ENCODE measurements around the gene PCDHA10. TPM values are rescaled to one million over a fixed set of nuclear protein-coding genes. Genes with fewer than 3 reads are reported as not detected.

Gene PCDHA10
- total RNA-seq, 1 donor from 2014 or later = 0.30 TPM

DNA sequence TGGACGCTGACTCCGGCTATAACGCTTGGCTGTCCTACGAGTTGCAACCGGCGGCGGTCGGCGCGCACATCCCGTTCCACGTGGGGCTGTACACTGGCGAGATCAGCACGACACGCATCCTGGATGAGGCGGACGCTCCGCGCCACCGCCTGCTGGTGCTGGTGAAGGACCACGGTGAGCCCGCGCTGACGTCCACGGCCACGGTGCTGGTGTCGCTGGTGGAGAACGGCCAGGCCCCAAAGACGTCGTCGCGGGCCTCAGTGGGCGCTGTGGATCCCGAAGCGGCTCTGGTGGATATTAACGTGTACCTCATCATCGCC lies 21.5 kb downstream of the PCDHA10 start:
- DNase-seq (ENCODE audit: low spot score) = no peak
- intact Hi-C loops (cut with DNase I) = no loop called here

DNA sequence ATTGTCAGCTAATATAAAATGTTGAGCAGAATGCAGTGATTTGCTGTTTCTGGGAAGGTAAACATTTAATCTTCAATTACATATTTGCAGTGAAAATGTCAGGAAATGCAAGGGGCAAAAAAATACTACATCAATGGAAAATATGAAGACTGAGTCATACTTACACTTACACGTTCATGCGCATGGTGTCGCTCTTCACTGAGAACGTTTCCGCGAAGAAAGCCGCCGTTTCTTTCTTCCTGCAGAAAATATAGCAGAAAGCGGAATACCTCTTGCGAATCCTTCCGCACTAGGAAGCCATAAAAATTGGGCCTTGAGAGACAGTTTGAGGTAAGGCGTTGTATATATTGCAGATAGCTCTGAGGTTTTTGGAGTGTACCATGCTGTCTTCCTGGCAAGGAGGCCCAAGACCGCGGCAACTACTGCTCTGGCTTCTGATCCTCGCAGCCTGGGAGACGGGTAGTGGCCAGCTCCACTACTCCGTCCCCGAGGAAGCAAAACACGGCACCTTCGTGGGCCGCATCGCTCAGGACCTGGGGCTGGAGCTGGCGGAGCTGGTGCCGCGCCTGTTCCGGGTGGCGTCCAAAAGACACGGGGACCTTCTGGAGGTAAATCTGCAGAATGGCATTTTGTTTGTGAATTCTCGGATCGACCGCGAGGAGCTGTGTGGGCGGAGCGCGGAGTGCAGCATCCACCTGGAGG lies 26.3 kb downstream of the PCDHA10 start, which contains the start of gene PCDHA13:
TSS of gene PCDHA13 (plus strand) at position 236 of the 702 bp plus-strand sequence. CDS start at position 381, 145 bp downstream.
- DNase-seq (ENCODE audit: low spot score) = no peak
- intact Hi-C loops (cut with DNase I) = loop anchor here (5.0 kb wide), 1 partner anchor 160 kb away; no protein-coding TSS in a partner anchor

- intact Hi-C loops (cut with DNase I) = loop anchor here (5.0 kb wide), 1 partner anchor 160 kb away; no protein-coding TSS in a partner anchor
These were observed 26.8 kb downstream of the PCDHA10 start for GRCh38 chr5:140882591-140882899.

GRCh38 chr5:140883373-140883772 lies 27.7 kb downstream of the PCDHA10 start:
- DNase-seq (ENCODE audit: low spot score) = no peak
- intact Hi-C loops (cut with DNase I) = loop anchor here (5.0 kb wide), 1 partner anchor 159 kb away; no protein-coding TSS in a partner anchor

More at GRCh38 chr5:140882591-140882899, 26.8 kb downstream of the PCDHA10 start:
- no peak for DNase-seq (ENCODE audit: low spot score)

DNA sequence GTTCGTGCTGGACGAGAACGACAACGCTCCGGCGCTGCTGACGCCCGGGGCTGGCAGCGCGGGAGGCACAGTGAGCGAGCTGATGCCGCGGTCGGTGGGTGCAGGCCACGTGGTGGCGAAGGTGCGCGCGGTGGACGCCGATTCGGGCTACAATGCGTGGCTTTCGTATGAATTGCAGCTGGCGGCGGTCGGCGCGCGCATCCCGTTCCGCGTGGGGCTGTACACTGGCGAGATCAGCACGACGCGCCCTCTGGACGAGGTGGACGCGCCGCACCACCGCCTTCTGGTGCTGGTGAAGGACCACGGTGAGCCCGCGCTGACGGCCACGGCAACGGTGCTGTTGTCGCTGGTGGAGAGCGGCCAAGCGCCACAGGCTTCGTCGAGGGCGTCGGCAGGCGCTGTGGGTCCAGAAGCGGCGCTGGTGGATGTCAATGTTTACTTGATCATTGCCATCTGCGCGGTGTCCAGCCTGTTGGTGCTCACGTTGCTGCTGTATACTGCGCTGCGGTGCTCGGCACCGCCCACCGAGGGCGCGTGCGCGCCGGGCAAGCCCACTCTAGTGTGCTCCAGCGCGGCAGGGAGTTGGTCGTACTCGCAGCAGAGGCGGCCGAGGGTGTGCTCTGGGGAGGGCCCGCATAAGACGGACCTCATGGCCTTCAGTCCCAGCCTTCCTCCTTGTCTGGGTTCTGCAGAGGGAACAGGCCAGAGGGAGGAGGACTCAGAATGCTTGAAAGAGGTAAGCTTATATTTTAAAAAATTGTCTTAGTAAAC lies 28.4 kb downstream of the PCDHA10 start:
- intact Hi-C loops (cut with DNase I) = loop anchor here (5.0 kb wide), 1 partner anchor 158 kb away; no protein-coding TSS in a partner anchor
- DNase-seq (ENCODE audit: low spot score) = no peak

GRCh38 chr5:140916325-140916724 lies 60.6 kb downstream of the PCDHA10 start:
- intact Hi-C loops (cut with DNase I) = no loop called here
- no peak for DNase-seq (ENCODE audit: low spot score)

Other genes with a start within 250 kb of the PCDHA10 start
- 29.6 TPM for gene CD14, start 222.7 kb upstream of the PCDHA10 start, total RNA-seq
- gene TMCO6, start 216.4 kb upstream of the PCDHA10 start, total RNA-seq = 3.6 TPM
- 101 TPM for gene NDUFA2, start 208.3 kb upstream of the PCDHA10 start, total RNA-seq
- gene IK, start 208.1 kb upstream of the PCDHA10 start, total RNA-seq = 81.9 TPM
- gene WDR55, start 191.0 kb upstream of the PCDHA10 start, total RNA-seq = 12.0 TPM
- 0.48 TPM for gene DND1, start 182.3 kb upstream of the PCDHA10 start, total RNA-seq
- gene HARS1, start 164.5 kb upstream of the PCDHA10 start, total RNA-seq = 37.8 TPM
- 29.7 TPM for gene HARS2, start 164.4 kb upstream of the PCDHA10 start, total RNA-seq
- 36.4 TPM for gene ZMAT2, start 155.4 kb upstream of the PCDHA10 start, total RNA-seq
- gene PCDHA1, start 69.8 kb upstream of the PCDHA10 start, total RNA-seq = 0.08 TPM
- not detected for gene PCDHA2, start 61.0 kb upstream of the PCDHA10 start, total RNA-seq
- 0.11 TPM for gene PCDHA3, start 54.8 kb upstream of the PCDHA10 start, total RNA-seq
- 0.05 TPM for gene PCDHA4, start 48.8 kb upstream of the PCDHA10 start, total RNA-seq
- 0.11 TPM for gene PCDHA5, start 34.3 kb upstream of the PCDHA10 start, total RNA-seq
- 0.11 TPM for gene PCDHA6, start 27.9 kb upstream of the PCDHA10 start, total RNA-seq
- gene PCDHA7, start 21.6 kb upstream of the PCDHA10 start, total RNA-seq = not detected
- gene PCDHA8, start 14.7 kb upstream of the PCDHA10 start, total RNA-seq = not detected
- 0.03 TPM for gene PCDHA9, start 7.5 kb upstream of the PCDHA10 start, total RNA-seq
- not detected for gene PCDHA11, start 13.1 kb downstream of the PCDHA10 start, total RNA-seq
- gene PCDHA12, start 19.4 kb downstream of the PCDHA10 start, total RNA-seq = 0.05 TPM
- gene PCDHA13, start 26.2 kb downstream of the PCDHA10 start, total RNA-seq = not detected
- 0.19 TPM for gene PCDHAC1, start 70.4 kb downstream of the PCDHA10 start, total RNA-seq
- gene PCDHAC2, start 110.6 kb downstream of the PCDHA10 start, total RNA-seq = 0.67 TPM
- not detected for gene PCDHB1, start 195.5 kb downstream of the PCDHA10 start, total RNA-seq
- gene PCDHB2, start 238.7 kb downstream of the PCDHA10 start, total RNA-seq = 2.4 TPM
- gene PCDHB3, start 244.6 kb downstream of the PCDHA10 start, total RNA-seq = 1.4 TPM

All from cardiac septum (tissue), 1 donor.